GM21717 (cell line): ENCODE measurements around the gene LETMD1.
"Not testable (repeated sequence)": the region's sequence is repeated elsewhere in the genome, so short reads cannot be mapped to it uniquely, and the experiment has no call there.

Experiments
- ATAC-seq: cut with Tn5 transposase; IDR thresholded peaks from one replicate; pipeline ENCODE4 v1.9.1; 2021; ENCODE audit warnings: mild to moderate bottlenecking, moderate library complexity; ENCODE audit not compliant: unreplicated experiment

Gene LETMD1, protein sequence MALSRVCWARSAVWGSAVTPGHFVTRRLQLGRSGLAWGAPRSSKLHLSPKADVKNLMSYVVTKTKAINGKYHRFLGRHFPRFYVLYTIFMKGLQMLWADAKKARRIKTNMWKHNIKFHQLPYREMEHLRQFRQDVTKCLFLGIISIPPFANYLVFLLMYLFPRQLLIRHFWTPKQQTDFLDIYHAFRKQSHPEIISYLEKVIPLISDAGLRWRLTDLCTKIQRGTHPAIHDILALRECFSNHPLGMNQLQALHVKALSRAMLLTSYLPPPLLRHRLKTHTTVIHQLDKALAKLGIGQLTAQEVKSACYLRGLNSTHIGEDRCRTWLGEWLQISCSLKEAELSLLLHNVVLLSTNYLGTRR

DNA sequence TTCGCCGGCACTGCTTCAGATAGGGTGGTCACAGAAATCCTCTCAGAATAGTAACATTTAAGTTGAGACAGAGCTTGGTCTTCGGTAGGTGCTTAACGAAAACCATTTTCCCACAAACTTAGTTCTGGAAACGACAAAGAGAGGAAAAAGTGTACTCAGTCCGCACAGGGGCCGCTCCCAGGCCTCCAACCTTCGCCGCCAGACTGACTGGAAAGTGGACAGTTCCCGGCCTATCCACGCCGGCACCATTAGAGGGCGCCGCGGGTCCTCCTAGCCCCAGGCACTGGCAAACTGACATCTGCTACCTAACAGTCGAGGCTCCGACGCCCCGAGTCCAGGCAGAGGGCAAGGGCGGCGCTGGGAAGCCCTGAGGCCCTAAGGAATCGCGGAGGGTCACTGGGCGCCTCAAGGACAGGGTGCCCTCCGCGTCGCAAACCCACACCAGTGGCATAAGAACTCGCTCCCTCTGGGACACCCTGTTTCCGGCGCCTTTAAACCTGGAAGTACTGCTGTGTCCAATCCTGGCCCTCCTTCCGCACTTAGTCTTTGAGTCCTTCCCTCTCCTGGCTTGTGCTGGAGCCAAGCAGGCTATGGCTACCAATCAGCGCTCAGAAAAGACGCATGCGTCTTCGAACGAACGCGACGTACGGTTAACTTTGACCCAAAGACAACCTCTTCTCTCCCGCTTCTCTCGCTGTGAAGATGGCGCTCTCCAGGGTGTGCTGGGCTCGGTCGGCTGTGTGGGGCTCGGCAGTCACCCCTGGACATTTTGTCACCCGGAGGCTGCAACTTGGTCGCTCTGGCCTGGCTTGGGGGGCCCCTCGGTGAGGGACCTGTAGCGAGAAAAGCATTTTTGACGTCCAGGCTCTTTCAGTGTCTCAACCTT lies at the start of gene LETMD1:
TSS of gene LETMD1 (plus strand) at position 673 of the 886 bp plus-strand sequence. CDS start at position 703, 30 bp downstream.
- peak; percentile 94 for ATAC-seq

DNA sequence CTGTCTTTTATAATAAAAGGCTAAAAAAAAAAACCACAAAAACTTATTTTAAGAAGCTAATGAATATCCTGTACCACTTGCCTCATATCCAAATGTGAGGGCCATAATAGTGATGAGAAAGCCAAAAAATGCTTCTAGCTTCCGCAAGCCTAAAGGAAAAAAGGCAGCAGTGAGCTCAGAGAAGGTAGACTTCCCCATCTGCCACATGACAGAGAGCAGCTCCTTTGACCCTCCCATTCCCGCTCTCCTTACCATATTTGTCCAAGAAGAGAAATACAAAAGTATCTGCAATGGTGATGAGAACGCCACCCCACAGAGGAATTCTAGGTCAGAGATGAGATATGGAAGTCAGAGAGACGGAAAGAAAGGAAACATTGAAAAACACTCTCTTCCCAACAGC lies 49.0 kb upstream of the LETMD1 start:
- ATAC-seq: no peak

DNA sequence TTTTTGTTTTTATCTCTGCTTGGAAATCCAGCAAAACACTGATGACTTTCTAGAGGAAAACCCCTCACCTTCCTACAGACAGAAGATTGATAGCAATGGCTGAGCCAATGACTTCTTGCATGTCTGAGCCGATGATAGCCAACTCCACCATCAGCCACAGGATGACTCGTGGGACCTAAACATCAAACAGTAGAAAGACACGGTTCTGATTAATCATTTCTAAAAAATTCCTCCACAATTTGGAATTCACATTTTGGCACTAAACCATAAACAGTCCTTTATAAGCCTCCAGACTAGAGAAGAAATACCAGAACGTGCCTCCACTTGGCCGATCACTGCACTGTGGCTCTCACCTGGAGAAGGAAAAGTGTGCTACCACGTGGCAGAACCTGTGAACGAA lies 47.9 kb upstream of the LETMD1 start:
- ATAC-seq: no peak

DNA sequence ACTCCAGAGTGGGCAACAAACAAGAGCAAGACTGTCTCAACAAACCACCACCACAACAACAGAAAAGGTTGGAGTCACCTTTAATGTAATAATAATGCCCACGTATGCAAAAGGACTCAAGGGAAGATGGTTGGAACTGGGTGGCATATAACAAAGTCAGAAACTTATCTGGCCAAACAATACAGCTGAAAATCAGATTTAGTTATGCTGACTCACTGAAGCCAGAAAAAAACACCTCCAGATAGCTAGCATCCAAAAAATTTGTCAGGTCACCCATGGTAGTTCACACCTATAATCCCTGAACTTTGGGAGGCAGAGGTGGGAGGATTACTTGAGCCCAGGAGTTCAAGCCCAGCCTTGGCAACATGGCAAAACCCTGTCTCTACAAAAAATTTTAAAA lies 46.3 kb upstream of the LETMD1 start:
- ATAC-seq: no peak

DNA sequence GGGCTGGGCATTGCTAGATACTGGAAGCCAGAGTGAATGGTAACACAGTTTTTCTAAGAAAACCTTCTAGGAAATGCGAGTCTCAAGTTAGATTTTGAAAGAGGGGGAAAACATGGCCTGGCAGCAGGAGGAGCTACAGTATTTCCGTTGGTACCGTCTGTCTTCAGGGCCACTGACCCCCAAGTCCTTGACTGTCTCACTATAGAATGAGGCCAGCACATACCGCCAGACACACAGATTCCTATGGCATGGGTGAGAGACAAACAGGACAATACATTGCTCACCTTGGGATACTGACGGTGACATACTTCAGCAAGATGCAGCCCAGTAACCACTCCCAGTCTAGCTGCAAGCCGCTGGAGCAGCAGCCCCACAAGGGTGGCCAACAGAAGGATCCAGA lies 43.6 kb upstream of the LETMD1 start:
- no peak for ATAC-seq

DNA sequence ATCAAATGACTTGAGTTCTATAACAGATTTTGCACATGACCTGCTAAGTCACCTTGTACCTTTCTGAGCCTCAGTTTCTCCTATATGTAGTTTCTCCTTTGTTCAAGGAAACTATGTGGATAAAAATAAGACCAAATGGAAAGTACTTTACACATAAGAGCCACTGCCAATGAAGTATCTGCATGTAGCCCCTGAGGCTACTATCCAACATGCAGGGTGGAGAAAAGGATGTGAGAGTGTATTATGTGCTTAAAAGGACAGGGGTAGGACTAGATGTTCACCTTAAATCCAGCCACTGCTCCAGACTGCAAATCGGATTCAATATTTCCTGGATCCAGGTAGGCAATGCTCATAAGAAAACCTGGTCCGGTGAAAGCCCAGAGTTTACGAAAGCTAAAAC lies 43.1 kb upstream of the LETMD1 start:
- no peak for ATAC-seq

DNA sequence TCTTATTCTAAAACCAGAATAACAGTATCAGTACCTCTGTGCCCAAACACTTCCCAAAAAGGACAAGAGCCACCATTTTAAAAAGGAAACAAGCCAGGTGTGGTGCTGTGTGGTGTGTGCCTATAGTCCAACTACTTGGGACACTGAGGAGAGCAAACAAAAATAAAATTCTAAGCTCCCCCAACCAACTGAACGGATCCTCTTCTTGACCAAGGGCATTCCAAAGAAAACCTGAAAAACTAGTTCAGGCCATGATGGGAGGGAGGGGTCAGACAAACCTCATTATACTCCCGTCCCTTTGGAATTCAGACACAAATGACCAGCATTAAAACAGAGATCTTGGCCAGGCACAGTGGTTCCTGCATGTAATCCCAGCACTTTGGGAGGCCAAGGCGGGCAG lies 42.5 kb upstream of the LETMD1 start:
- no peak for ATAC-seq

DNA sequence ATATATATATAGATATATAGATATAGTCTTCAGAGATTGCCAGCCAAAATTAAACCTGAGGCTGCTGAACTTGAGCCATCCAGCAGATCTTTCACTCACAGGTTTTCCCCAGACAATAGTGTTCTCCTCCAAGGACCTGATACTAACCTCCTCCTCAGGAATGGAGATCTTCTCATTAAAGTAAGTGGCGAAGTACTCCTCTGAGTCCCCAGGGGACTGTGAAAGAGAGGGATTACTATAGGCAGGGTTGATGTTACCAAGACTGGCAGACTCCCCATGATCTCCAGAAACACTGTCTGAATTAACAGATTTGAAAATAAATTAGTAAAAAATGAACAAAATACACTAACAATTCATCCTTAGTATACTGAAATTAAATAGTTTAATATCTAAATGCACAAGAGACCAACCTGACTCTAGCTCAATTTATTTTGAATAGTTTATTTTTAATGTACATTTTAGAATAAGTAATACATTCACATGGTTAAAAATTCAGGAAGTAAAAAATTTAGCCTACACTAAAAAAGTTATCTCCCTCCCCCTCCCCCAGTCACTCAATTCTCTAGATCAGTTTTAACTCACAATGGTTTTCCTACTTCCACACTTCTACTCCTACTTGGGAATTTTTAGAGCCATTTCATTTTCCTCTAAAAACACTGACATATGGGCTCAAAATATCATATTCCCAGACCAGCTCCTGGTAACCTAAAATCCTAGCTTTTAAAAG lies 39.6 kb upstream of the LETMD1 start:
- ATAC-seq: no peak

DNA sequence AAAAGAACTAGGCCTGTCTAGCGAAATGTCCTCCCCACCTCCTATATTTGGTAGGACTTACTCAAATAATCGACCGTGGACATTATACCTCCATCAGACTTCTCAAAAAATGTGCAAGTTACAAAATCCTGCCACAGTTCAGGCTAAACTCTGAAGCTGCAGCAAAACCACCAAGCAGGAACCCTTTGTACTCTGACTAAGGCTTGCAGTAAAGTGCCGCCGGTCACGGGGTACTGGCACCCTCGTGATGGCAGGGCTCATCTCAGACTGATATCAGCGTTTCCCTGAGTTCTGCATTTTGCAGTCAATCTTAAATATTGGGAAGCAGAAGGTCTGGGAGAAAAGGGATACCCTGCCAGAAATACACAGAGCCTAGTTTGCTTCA lies 39.1 kb upstream of the LETMD1 start:
- no peak for ATAC-seq

DNA sequence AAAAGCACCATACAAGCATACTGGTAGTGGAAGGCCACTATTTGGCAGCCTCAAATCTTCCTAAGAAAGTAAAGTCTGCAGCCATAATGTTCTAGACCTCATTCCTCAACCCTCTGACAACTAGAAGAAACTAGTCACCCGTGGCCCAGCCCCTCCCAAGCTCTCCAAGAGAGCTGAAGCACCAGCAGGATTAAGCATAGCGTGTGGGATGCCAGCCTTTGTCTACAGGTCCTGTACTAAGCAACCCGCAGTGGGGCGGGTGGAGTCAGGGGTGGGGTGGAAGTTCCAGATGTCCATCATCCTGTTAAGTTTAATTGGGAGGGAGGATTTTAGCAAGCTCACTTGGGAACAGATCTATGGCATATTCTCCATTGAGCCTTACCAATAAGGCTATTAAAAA lies 36.2 kb upstream of the LETMD1 start:
- ATAC-seq: no peak

DNA sequence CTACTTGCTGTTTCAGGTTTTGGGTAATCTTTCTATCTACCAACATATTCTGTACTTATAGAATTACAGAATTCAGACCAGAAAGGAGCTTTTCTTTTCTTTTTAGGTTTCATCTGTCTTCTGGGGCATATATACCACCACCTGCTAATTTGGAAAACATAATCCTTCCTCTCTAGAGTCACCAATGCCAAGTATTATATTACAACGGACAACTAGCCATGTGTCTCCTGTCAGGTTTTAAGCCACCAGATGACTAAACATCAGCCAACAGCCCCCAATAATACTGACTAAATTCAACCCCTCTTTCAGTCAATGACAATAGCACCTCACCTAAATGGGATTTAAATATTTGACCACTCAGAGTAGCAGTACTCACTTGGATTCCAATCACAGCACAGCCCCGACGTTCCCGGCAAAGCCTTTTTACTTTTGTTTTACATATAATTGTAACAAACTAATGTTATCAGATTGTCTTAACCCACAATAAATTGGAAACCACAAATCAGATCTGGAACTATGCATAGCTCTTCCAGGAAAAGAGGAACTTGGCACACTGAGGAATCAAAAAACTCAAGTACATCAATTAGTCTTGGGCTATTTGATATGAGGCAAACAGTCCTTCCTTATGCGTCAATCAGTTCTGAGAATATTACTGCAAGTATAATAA lies 35.4 kb upstream of the LETMD1 start:
- no peak for ATAC-seq

DNA sequence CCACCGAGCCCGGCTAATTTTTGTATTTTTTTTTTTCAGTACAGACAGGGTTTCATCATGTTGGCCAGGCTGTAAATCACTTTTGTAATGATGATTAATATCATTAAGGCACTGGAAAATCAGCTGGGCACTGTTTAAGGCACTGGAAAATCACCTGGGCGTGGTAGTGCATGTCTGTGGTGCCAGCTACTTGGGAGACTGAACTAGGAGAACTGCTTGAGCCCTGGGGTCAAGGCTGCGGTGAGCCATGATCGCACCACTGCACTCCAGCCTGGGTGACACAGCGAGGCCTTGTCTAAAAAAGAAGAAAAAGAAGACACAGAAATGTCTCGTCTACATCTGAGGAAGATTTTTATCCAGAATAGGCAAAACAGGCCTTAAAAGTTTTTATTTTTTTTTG lies 34.7 kb upstream of the LETMD1 start:
- ATAC-seq: no peak

DNA sequence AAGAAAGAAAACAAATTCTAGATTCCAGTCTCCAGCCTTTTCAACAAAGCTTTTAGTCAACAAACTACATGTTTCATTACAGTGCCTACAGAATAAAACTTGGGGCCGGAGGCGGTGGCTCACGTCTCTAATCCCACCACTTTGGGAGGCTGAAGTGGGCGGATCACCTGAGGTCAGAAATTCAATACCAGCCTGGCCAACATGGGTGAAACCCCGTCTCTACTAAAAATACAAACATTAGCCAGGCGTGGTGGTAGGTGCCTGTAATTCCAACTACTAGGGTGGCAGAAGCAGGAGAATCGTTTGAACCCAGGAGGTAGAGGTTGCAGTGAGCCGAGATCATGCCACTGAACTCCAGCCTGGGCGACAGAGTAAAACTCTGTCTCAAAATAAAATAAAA lies 33.7 kb upstream of the LETMD1 start:
- not testable (repeated sequence) for ATAC-seq

DNA sequence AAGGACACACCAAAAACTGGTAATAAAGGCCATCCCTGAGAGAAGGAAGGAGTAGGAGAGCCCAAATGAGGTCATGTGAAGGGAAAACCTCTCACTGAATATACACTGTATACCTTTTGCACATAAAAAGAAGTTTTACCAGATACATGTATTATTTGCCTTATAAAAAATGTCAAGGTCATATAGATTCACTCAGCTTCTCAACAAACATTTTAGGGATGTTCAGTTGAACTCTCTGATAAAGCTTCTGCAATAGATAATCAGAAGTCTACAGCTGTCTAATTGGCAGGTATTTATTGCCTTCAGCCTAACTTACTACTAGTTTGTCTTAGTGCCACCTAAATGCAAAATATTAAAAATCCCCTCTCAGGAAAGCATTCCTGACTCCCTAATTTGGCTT lies 30.7 kb upstream of the LETMD1 start:
- no peak for ATAC-seq

DNA sequence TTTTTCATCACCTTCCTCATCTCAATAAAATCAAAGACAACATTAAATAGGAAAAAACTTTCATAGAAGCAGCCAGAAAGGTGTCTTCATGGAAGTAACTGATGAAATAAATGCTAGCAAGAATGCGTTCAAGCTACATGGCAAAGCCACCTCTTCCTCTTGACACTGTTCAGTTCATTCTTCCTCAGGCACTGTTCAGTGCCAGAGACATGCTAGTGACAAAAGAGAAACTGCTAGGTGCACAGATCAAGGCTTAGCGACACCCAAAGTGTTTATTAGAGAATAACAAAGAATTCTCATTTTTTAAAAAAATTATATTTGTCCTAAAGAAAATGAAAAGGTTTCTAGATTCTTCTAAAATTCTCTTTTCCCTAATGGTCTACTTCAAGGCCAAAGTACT lies 29.2 kb upstream of the LETMD1 start:
- ATAC-seq: no peak

DNA sequence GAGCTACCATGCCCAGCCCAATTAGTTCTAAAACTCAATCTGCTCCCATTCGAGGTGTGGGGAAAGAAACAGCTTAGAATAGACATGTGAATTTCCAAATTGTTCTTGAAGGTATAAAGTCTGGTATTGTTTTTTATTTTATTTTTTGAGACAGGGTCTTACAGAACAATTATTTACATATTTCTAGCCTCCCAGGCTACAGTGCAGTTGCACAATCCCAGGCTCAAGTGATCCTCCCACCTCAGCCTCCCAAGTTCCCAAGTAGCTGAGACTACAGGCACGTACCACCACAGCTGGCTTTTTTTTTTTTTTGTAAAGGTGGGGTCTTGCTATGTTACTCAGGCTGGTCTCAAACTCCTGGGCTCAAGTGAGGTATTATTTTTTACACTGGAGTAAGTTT lies 28.2 kb upstream of the LETMD1 start:
- no peak for ATAC-seq

DNA sequence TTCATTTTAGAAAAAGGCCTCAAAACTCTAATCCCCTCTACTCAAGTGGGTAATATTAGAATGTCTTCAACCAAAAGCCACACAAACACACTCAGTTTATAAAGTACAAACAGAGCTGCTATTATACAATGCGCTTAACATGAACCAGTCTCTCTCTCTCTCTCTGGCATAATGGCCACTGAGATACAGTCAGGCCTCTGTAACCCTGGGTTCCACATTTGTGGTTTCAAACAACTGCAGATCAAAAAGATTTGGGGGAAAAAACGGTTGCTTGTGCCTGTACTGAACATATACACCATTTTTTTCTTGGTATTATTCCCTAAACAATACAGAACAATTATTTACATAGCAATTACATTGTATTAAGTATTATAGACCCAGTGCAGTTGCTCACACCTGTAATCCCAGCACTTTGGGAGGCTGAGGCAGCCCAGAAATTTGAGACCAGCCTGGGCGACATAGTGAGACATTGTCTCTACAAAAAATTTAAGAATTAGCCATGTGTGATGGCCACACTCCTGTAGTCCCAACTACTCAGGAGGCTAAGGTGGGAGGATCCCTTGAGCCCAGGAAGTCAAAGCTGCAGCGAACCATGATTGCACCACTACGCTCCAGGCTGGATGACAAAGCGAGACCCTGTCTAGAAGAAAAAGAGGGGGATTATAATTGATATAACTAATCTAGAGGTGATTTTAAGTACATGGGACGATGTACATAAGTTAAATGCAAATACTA lies 27.5 kb upstream of the LETMD1 start:
- ATAC-seq: no peak

DNA sequence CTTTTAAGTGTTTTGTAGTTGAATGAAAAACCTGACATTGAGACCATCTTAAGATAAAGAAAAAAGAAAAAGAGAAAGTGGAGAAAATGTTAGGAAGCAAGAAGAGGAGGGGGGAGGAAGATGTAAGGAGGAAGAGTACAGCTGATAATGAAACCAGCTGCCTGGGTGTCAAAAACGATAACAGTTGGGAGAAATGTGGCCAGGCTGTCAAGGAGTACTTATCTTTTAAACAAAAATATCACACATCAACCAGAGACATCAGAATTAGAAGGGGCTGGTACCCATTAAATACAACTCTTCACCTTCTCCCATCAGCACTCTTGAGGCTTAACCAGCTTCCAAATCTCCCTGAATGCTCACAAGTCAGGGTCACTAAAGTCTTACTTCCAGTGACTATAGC lies 26.4 kb upstream of the LETMD1 start:
- ATAC-seq: no peak

DNA sequence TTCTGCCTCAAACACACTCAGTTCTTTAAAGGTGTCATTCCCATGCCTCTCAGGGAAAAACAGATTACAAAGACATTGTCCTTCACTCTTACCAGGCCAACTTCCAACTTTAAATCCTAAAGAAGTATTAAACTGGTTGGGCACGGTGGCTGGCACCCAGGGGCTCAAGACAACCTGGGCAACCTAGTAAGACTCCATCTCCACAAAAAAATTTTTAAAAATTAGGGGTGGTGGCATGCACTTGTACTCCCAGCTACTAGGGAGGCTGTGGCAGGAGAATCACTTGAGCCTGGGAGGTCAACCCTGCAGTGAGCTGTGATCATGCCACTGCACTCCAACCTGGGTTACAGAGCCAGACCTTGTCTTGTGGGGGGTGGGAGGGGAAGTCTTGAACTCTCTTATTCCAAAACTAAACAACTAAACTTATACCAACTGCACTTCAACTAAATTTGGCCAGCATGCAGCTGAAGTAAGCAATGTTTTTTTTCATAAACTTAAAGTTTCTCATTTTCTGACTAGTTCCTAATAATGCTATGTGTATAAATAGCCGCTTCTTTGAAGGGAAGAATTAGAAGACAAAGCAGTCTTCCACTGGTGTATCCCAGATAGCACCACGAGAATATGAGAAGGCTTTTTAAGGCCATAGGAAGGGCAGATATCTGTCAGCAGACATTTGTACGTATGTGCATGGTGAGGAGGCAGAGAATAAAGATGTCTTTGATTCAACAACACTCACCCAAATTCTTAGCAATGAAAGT lies 24.3 kb upstream of the LETMD1 start:
- ATAC-seq: no peak
